ACC112 (cell line): ENCODE data around the gene TTC21B.
"Not testable (repeated sequence)": the region's sequence is repeated elsewhere in the genome, so short reads cannot be mapped to it uniquely, and the experiment has no call there.

Source experiments
- H2AFZ ChIP-seq: fragments of 200-600 bp; sonication (generic); one replicate; pipeline ENCODE4 v1.6.0; 2017; ENCODE audit warnings: antibody characterized with exemption, low read length; ENCODE audit not compliant: unreplicated experiment
- H3K27ac ChIP-seq: fragments of 200-600 bp; sonication (generic); 2 replicates; pipeline ENCODE4 v1.5.1; 2014; ENCODE audit warnings: low read depth, mild to moderate bottlenecking, antibody characterized with exemption, low read length, moderate library complexity
- H3K27me3 ChIP-seq: fragments of 200-600 bp; sonication (generic); 2 replicates; pipeline ENCODE4 v1.6.1; 2014; ENCODE audit warnings: mild to moderate bottlenecking, antibody characterized with exemption, low read length, moderate library complexity, mixed read lengths; ENCODE audit not compliant: insufficient read depth
- H3K36me3 ChIP-seq: fragments of 200-600 bp; sonication (generic); 2 replicates; pipeline ENCODE4 v1.6.1; 2016; ENCODE audit warnings: mild to moderate bottlenecking, antibody characterized with exemption, low read length, moderate library complexity, mixed read lengths; ENCODE audit not compliant: insufficient read depth
- H3K4me1 ChIP-seq: fragments of 200-600 bp; sonication (generic); one replicate; pipeline ENCODE4 v1.6.1; 2016; ENCODE audit warnings: low read length, mixed read lengths; ENCODE audit not compliant: insufficient read depth, unreplicated experiment, control insufficient read depth
- H3K4me3 ChIP-seq: fragments of 200-600 bp; sonication (generic); 2 replicates; pipeline ENCODE4 v1.5.1; 2014; ENCODE audit warnings: mild to moderate bottlenecking, low read depth, low read length
- H3K79me2 ChIP-seq: fragments of 200-600 bp; sonication (generic); one replicate; pipeline ENCODE4 v1.6.0; 2016; ENCODE audit warnings: low read length; ENCODE audit not compliant: control insufficient read depth, unreplicated experiment, insufficient read depth

The TTC21B gene

DNA sequence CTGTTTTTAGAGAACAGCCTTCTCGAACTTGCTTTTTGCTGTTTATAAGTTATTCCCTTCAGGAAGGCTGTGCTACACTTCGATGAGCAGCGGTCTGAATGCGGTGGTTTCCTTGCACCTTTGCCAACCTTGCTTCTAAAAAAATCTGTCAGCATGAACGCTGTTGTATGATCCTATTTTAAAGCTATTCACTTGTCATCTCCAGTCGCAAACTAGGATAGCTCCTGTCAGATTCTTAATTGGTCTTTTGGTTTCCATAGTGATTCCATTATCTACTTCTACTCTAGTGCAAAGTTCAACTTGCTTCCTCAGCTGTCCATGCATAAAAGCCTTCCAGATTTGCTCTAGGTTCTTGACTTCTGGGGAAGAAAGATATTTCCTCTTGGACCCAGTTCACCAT, 83.2 kb downstream of the TTC21B start:
- Histone ChIP-seq H3K27me3 (no peaks in the 10 kb centered on the region), H3K79me2 (no peaks in the 10 kb centered on the region), H2AFZ (no peak overlapping the region)

DNA sequence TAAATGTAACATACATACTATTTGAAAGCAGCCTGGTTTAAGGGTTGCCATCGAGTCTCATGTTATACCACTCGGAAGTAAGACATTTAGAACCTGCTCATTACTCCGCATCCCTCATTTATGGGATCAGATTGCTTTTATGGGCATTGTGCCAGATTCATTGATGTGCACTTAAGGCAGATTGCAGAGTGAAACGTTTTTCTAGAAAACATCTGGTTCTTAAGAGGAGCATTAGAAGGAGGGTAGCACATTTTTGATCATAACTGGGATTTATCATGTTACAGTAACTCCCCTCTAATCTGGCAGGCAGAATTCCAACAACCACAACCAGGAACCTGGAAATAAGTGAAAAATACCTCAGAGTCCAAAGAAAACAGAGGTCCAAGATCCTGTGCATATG, 85.4 kb downstream of the TTC21B start:
- no peak overlapping the region for H3K27ac ChIP-seq
- H3K4me3 ChIP-seq, result no peak overlapping the region
- H2AFZ ChIP-seq, result no peak overlapping the region
- H3K36me3 ChIP-seq, result 0 out of 2 replicates have a peak, but pooled peaks cover 3% of the 10 kb centered on the region
- no peaks in the 10 kb centered on the region for H3K4me1 ChIP-seq
- H3K27me3 ChIP-seq, result no peaks in the 10 kb centered on the region
- no peaks in the 10 kb centered on the region for H3K79me2 ChIP-seq

More for the DNA sequence above, 83.2 kb downstream of the TTC21B start:
- 0 out of 2 replicates have a peak, but pooled peaks cover 3% of the 10 kb centered on the region for H3K36me3 ChIP-seq
- no peaks in the 10 kb centered on the region for H3K4me1 ChIP-seq
- H3K27ac ChIP-seq, result no peak overlapping the region
- H3K4me3 ChIP-seq, result no peak overlapping the region

- peaks cover 6% of the 10 kb centered on the region; the same call in 1 of the 2 replicates for H3K36me3 ChIP-seq
- no peak overlapping the region for H3K27ac ChIP-seq
- H2AFZ ChIP-seq, result no peak overlapping the region
Measured at GRCh38 chr2:165864296-165864695, 89.3 kb downstream of the TTC21B start.

DNA sequence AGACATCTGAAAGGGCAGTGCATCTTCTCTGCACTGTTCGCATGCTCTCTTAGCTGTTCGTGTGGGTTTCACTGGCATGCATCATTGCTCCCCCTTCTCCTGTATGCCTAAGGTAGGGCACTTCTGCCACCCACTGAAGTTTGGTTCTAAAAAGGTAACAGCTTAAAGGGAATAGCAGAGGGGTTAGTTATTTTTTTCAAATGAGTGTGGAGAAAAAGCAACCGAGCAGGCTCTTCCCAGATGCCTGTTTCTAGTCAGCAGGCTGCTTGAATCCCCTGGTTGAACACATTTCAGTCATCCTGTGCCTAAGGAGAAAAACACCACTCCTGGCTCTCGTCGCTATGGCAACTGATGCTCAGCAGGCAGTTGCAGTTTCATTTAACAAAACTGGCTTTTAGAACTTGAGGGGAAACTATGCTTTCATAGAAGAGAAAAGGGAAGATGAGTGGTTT, 89.7 kb downstream of the TTC21B start:
- peaks cover 6% of the 10 kb centered on the region; the same call in 1 of the 2 replicates for H3K36me3 ChIP-seq
- no peaks in the 10 kb centered on the region for H3K27me3 ChIP-seq
- H3K79me2 ChIP-seq, result no peaks in the 10 kb centered on the region
- no peak overlapping the region for H3K4me3 ChIP-seq
- H2AFZ ChIP-seq, result no peak overlapping the region
- no peaks in the 10 kb centered on the region for H3K4me1 ChIP-seq
- H3K27ac ChIP-seq, result no peak overlapping the region

More at GRCh38 chr2:165864296-165864695, 89.3 kb downstream of the TTC21B start:
- H3K4me1 ChIP-seq, result no peaks in the 10 kb centered on the region
- H3K4me3 ChIP-seq, result no peak overlapping the region
- H3K27me3 ChIP-seq, result no peaks in the 10 kb centered on the region
- H3K79me2 ChIP-seq, result no peaks in the 10 kb centered on the region

DNA sequence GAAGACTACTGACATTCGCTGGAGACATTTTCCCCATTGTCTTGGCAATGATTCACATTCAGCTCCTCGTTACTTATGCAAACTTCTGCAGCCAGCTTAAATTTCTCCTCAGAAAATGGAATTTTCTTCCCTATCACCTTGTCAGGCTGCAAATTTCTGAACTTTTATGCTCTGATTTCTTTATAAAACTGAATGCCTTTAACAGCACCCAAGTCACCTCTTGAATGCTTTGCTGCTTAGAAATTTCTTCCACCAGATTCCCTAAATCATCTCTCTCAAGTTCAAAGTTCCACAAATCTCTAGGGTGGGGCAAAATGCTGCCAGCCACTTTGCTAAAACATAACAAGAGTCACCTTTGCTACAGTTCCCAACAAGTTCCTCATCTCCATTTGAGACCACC, 92.5 kb downstream of the TTC21B start:
- not testable (repeated sequence) for H3K4me3 ChIP-seq, H3K27ac ChIP-seq, H3K79me2 ChIP-seq, H3K4me1 ChIP-seq, H3K27me3 ChIP-seq, H2AFZ ChIP-seq, H3K36me3 ChIP-seq

- H3K36me3 ChIP-seq, H3K79me2 ChIP-seq, H3K4me3 ChIP-seq, H3K4me1 ChIP-seq, H2AFZ ChIP-seq, H3K27ac ChIP-seq, H3K27me3 ChIP-seq: not testable (repeated sequence)
Measured at GRCh38 chr2:165859723-165860122, 93.9 kb downstream of the TTC21B start.

GRCh38 chr2:165857876-165858275, 95.7 kb downstream of the TTC21B start:
- peaks cover under 1% of the 10 kb centered on the region; the same call in 1 of the 2 replicates for H3K36me3 ChIP-seq
- peaks cover 5% of the 10 kb centered on the region for H3K4me1 ChIP-seq
- H3K4me3 ChIP-seq, result no peak overlapping the region
- no peak overlapping the region for H3K27ac ChIP-seq
- H3K79me2 ChIP-seq, result no peaks in the 10 kb centered on the region
- no peak overlapping the region for H2AFZ ChIP-seq
- H3K27me3 ChIP-seq, result no peaks in the 10 kb centered on the region

GRCh38 chr2:165852394-165852793, 101.2 kb downstream of the TTC21B start:
- Histone ChIP-seq H2AFZ (no peak overlapping the region), H3K27ac (no peak overlapping the region), H3K27me3 (no peaks in the 10 kb centered on the region), H3K36me3 (no peaks in the 10 kb centered on the region), H3K79me2 (no peaks in the 10 kb centered on the region), H3K4me3 (no peak overlapping the region), H3K4me1 (no peaks in the 10 kb centered on the region)

DNA sequence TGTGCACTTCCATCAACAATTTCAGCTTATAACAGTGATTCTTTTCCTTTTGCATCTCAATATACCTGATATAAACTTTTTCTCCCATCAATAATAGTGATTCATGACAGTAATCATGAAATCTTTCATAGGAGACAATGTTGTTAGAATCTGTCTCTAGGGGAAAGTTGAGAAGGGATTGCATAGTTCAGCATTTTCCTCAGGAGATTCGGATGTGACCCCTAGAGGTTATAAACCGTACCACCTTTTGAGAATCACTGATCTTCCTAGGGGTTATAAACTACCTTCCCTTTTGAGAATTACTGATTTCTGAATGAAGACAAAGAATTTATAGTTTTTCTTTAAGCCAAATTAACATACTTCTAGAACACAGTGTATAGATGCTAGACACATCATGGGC, 106.6 kb downstream of the TTC21B start:
- H2AFZ ChIP-seq, result no peak overlapping the region
- no peaks in the 10 kb centered on the region for H3K36me3 ChIP-seq
- H3K4me1 ChIP-seq, result peaks cover 3% of the 10 kb centered on the region
- H3K4me3 ChIP-seq, result no peak overlapping the region
- no peaks in the 10 kb centered on the region for H3K27me3 ChIP-seq
- H3K27ac ChIP-seq, result no peak overlapping the region
- no peaks in the 10 kb centered on the region for H3K79me2 ChIP-seq

DNA sequence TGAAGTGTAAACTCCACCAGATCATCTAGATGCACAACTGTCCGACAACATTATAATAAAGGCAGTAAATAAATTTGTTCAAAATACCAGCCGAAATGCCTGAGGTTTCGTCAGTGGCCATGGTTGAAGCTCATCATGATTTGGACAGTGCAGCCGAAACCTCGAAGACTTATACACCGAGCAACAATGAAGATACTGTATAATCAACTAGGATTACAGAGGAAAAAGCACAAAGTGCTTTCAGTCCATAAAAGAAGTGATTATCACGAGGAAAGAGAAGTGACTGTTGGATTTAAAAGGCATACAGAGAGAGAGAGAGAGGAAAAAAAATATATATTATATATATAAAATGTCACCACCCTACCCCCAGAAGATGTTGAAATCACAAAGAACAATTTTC, 107.5 kb downstream of the TTC21B start:
- no peak overlapping the region for H3K27ac ChIP-seq
- no peak overlapping the region for H3K4me3 ChIP-seq
- H2AFZ ChIP-seq, result no peak overlapping the region
- H3K36me3 ChIP-seq, result no peaks in the 10 kb centered on the region
- no peaks in the 10 kb centered on the region for H3K79me2 ChIP-seq
- H3K4me1 ChIP-seq, result peaks cover 3% of the 10 kb centered on the region
- H3K27me3 ChIP-seq, result no peaks in the 10 kb centered on the region

- Histone ChIP-seq H3K4me1 (peaks cover 3% of the 10 kb centered on the region), H3K36me3 (no peaks in the 10 kb centered on the region), H3K4me3 (no peak overlapping the region), H3K27me3 (no peaks in the 10 kb centered on the region), H2AFZ (no peak overlapping the region), H3K79me2 (no peaks in the 10 kb centered on the region), H3K27ac (no peak overlapping the region)
Measured at GRCh38 chr2:165844216-165844615, 109.4 kb downstream of the TTC21B start.
